Measurements from ENCODE around the gene DEK. TPM values are rescaled to one million over a fixed set of nuclear protein-coding genes. Genes with fewer than 3 reads are reported as not detected.

Gene DEK
- total and polyA plus RNA-seq, 2 of the 13 experiments (the other 11 are each of a cell fraction or from before 2014, with no cell fraction given) = 53.2 to 276 TPM

DNA sequence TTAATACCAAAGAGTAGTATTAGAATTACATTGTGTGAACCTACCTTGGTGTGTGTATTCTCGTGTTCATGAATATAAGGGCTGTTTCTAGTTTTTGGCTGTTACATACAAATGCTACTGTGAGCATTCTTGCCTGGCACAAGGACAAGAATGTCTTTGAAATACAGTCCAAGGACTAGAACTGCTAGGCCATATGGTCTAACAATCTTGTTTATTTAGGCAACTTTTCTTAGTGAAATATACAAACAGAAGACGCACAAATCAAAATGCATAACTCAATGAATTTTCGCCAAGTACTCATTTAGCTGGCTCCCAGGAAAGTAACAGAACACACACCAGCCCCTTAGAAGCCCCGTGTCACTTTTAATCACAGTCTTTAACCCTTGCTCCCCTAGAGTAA, 80.6 kb downstream of the DEK start:
- H3K9me3 ChIP-seq (ENCODE audit: low read length) = no peaks in the 10 kb centered on the region
- no TSS peak for BruUV-seq (replicated peaks)
- DNase-seq (ENCODE audit: low spot score) = no peak
- 95% methylated on average over 4 of the region's 4 CpGs for WGBS (ENCODE audit: low lambda C conversion rate)
- ChIA-PET POLR2A (no interaction called here), CTCF (ENCODE audit: low intra/inter-chr PET ratio, low total read pairs) (no interaction called here)
- intact Hi-C loops (cut with micrococcal nuclease; ENCODE audit: unreplicated experiment) (no loop called here), in situ Hi-C loops (cut with HindIII; ENCODE audit: extremely low pct_ligation_motif_present, low pct_unique_long_range_greater_than_20kb) (no loop called here)
- H3K27me3 ChIP-seq (ENCODE audit: control insufficient read depth in 1 of 2, insufficient read depth in 2 of 2, low read length in 2 of 2) = no peaks in the 10 kb centered on the region
- H4K20me1 ChIP-seq (ENCODE audit: insufficient read depth, low read length) = no peaks in the 10 kb centered on the region
- H3K4me3 ChIP-seq (replicated peaks in 1 of 3; ENCODE audit: insufficient read depth in 1 of 3, low read depth in 2 of 3, low read length in 3 of 3) = no peak overlapping the region
- H3K27ac ChIP-seq (ENCODE audit: extremely low read length, insufficient read depth, low read length) = no peak overlapping the region
- H3K79me2 ChIP-seq (ENCODE audit: insufficient read depth, low read length) = no peaks in the 10 kb centered on the region
- no peak overlapping the region for H2AFZ ChIP-seq (ENCODE audit: low read length)
- H3K4me1 ChIP-seq (ENCODE audit: insufficient read depth, low read length) = no peaks in the 10 kb centered on the region
- H3K4me2 ChIP-seq (ENCODE audit: low read depth, low read length) = no peak overlapping the region
- ATAC-seq = no peak
- peaks cover 0 to 4% of the 10 kb centered on the region in 2 experiments; a peak in 1 of 5 replicates for H3K36me3 ChIP-seq (replicated peaks in 1 of 2; ENCODE audit: control insufficient read depth in 1 of 2, insufficient read depth in 2 of 2, low read length in 2 of 2)
- TF ChIP-seq ZSCAN21 (CRISPR knock-in tag; IDR thresholded peaks at IDR 0.05; ENCODE audit: borderline replicate concordance) (no peak), NPAS2 (CRISPR knock-in tag; IDR thresholded peaks at IDR 0.05; ENCODE audit: borderline replicate concordance) (no peak), NCOA5 (CRISPR knock-in tag; IDR thresholded peaks at IDR 0.05) (no peak), ZNF777 (CRISPR knock-in tag; IDR thresholded peaks at IDR 0.05) (no peak), ZKSCAN8 (CRISPR knock-in tag; IDR thresholded peaks at IDR 0.05; ENCODE audit: borderline replicate concordance) (no peak), PAXIP1 (CRISPR knock-in tag; conservative IDR thresholded peaks at IDR 0.05) (no peak), CENPT (CRISPR knock-in tag; IDR thresholded peaks at IDR 0.05; ENCODE audit: low read depth) (no peak), ZNF792 (CRISPR knock-in tag; IDR thresholded peaks at IDR 0.05) (no peak), JUN (CRISPR knock-in tag; IDR thresholded peaks at IDR 0.05) (no peak), MAZ (IDR thresholded peaks at IDR 0.05; ENCODE audit: borderline replicate concordance, low read depth, low read length) (no peak), MAZ (CRISPR knock-in tag; IDR thresholded peaks at IDR 0.05; ENCODE audit: low read depth) (no peak), FIP1L1 (IDR thresholded peaks at IDR 0.05; ENCODE audit: borderline replicate concordance, insufficient read depth, low read depth, low read length) (no peak)
- TF ChIP-seq, protein P1, sequence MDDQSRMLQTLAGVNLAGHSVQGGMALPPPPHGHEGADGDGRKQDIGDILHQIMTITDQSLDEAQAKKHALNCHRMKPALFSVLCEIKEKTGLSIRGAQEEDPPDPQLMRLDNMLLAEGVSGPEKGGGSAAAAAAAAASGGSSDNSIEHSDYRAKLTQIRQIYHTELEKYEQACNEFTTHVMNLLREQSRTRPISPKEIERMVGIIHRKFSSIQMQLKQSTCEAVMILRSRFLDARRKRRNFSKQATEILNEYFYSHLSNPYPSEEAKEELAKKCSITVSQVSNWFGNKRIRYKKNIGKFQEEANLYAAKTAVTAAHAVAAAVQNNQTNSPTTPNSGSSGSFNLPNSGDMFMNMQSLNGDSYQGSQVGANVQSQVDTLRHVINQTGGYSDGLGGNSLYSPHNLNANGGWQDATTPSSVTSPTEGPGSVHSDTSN (CRISPR knock-in tag; IDR thresholded peaks at IDR 0.05; ENCODE audit: borderline replicate concordance) = no peak
- no peak overlapping the region for H3K9ac ChIP-seq (ENCODE audit: insufficient read depth, low read depth, low read length)
- FAIRE-seq = peak; percentile 42
